Inferior parietal cortex (tissue), 1 donor: ENCODE measurements around the gene SMAD4.
"Not testable (repeated sequence)": the region's sequence is repeated elsewhere in the genome, so short reads cannot be mapped to it uniquely, and the experiment has no call there.

Source experiments
- DNase-seq: peaks from one replicate; pipeline ENCODE4 v3.0.0-alpha.2; 2016; ENCODE audit errors: extremely low spot score

SMAD4 gene

DNA sequence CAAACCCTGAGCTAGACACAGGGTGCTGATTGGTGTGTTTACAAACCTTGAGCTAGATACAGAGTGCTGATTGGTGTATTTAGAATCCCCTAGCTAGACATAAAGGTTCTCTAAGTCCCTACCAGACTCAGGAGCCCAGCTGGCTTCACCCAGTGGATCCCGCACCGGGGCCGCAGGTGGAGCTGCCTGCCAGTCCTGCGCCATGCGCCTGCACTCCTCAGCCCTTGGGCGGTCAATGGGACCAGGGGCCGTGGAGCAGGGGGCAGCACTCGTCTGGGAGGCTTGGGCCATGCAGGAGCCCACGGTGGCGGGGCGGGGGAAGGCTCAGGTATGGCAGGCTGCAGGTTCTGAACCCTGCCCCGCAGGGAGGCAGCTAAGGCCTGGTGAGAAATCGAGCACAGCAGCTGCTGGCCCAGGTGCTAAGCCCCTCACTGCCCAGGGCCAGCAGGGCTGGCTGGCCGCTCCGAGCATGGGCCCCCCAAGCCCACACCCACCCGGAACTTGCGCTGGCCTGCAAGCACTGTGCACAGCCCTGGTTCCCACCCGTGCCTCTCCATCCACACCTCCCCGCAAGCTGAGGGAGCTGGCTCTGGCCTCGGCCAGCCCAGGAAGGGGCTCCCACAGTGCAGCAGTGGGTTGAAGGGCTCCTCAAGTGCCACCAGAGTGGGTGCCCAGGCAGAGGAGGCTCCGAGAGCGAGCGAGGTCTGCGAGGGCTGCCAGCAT is 81.8 kb downstream of the SMAD4 start:
- DNase-seq, result not testable (repeated sequence)

DNA sequence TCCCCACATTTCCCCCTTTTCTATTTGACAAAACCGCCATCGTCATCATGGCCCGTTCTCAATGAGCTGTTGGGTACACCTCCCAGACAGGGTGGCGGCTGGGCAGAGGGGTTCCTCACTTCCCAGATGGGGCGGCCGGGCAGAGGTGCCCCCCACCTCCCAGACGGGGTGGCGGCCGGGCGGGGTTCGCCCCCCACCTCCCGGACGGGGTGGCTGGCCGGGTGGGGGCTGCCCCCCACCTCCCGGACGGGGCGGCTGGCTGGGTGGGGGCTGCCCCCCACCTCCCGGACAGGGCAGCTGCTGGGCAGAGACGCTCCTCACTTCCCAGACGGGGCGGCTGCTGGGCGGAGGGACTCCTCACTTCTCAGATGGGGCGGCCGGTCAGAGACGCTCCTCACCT is 87.0 kb downstream of the SMAD4 start:
- DNase-seq, result not testable (repeated sequence)

DNA sequence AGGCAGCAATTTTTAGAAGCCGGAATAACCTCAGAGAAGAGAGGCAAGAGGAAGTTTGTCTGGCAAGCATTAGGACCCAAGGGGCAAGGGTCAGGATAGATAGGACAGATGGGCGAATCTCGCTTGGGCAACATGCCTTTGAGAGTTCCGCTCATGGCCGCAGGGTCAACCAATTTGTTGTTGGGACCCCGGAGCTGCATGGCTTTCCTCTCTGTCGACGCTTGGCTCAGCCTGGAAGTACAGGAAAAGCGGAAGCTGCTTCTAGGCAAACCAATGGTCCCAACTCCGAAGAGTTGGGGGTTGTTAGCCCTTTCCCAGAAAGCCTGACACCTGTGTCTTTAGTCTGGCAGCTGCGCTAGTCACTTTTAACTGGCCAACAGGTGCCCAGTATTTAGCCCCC is 89.5 kb downstream of the SMAD4 start:
- not testable (repeated sequence) for DNase-seq

DNA sequence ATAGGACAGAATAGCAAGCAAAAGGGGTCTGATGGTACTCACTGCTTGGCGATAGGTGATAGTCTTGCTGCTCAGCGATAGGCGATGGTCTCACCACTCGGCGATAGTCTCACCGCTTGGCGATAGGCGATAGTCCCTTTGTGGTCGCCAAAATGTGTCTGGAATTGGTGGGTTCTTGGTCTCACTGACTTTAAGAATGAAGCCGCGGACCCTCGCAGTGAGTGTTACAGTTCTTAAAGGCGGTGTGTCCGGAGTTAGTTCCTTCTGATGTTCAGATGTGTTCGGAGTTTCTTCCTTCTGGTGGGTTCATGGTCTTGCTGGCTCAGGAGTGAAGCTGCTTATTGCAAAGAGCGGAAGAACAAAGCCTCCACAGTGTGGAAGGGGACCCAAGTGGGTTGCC is 90.0 kb downstream of the SMAD4 start:
- not testable (repeated sequence) for DNase-seq

DNA sequence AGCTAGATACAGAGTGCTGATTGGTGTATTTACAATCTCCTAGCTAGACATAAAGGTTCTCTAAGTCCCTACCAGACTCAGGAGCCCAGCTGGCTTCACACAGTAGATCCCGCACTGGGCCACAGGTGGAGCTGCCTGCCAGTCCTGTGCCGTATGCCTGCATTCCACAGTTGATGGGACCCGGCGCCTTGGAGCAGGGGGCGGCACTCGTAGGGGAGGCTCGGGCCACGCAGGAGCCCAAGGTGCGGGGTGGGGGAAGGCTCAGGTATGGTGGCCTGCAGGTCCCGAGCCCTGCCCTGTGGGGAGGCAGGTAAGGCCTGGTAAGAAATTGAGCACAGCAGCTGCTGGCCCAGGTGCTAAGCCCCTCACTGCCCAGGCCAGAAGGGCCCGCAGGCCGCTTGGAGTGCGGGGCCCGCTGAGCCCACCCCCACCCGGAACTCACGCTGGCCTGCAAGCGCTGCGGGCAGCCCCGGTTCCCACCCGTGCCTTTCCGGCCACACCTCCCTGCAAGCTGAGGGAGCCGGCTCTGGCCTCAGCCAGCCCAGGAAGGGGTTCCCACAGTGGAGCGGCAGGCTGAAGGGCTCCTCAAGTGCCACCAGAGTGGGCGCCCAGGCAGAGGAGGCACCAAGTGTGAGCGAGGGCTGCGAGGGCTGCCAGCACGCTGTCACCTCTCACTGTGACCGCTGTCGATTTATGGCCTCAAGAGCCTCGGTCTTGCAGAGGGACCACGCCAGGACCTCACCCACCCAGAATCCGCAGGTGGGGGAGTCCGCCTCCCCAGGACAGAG is 91.0 kb downstream of the SMAD4 start:
- DNase-seq, result no peak

DNA sequence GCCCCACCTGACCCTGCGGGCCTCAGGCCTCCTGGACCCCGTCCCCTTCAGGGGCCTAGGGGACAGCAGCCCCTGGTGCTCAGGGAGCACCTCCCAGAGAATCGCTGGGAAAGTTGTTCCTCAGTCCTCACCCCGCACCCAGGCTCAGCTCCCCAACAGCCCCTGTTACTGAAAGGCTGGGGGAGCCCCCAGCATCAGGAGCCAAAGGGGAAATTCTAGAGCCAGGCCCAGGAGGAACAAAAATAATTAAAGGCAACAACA is 91.5 kb downstream of the SMAD4 start:
- DNase-seq, result no peak

DNA sequence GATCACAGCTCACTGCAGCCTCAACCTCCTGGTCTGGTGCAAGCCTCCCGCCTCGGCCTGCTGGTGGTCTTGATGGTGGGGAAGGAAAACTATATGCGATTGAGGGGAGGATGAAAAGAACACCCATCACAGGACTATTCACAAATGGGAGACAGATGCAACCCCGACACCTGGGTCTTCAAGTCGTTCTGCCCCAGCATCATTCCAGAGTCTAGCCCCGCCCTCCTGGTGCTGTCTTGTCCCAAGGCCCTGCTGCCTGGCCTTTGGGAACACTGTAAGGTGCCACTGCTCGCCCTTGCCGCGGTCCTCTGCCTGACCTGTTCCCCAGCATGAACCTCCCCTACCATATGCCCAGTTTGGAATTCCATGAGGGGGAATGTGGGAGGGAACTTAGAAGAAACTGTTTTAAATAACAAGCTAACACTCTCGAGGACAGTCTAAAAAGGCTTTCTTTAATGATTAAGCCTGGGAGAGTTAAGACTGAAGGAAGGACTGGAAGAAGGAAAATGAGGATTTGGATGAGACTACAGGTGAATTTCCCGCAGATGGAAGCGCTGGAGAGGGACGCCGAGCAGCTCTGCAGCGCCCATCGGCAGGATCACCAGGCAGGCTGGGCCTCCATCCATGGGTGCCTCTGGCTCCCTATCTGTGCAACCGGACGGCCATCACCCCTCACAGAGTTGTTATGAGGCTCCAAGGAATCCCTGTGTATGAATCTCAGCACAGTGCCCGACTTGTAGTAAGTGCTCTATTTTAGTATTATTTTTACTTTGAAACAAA is 92.4 kb downstream of the SMAD4 start:
- no peak for DNase-seq

DNA sequence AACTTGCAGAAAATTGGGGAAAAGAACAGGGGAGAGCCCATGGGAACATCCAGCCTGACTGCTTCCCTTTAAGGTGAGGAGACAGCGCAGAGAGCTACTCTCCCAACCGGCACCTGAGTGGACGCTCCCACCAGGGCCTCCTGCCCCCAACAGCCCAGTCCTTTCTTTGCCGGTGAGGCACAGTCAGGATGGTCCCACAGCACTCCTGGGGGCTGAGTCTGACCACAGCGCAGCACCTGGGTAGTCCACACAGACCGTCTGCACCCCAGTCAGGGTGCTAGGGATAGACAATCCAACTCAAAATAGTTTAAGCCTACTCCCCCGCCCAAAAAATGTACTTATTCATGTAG is 93.0 kb downstream of the SMAD4 start:
- DNase-seq, result no peak

DNA sequence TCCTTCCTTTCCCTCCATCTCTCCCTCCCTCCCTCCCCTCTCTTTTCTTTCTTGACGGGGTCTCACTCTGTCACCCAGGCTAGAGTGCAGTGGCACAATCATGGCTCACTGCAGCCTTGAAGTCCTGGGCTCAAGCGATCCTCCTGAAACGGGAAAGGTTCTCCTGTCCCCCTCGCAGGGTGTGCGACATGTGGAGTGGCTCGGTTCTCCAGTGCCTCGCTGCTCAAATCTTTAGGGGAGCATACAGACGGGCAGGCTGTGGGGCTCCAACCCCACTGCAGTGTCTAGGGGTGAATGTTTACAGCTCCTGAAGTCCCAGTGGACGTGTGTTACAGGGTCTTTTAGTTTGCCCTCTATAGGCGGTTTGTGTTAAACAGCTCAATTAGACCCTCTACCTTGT is 93.5 kb downstream of the SMAD4 start:
- DNase-seq, result no peak

DNA sequence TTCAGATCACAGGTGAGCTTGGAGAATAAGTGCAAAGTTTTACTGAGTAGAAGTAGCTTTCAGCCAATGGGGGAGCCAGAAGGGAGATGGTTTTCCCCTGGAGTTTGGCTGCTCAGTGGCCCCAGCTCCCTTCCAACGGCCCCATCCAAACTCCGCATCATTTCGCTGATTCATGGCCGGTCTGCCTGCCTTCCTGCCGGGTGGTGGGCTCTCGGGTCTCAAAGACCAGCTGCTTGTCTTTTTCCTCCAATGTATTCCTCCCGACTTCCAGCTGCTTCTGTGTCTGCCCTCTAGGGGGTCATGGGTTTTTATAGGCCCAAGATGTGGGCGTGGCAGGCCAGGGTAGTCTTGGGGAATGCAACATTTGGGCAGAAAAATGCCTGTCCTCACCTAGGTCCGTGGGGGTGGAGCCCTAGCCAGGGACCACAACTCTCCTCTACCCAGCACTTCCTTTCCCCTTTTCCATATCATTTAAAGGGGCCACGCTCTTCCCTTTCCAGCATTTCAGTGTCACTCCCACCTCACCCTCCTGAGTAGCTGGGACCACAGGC is 94.0 kb downstream of the SMAD4 start:
- no peak for DNase-seq

DNA sequence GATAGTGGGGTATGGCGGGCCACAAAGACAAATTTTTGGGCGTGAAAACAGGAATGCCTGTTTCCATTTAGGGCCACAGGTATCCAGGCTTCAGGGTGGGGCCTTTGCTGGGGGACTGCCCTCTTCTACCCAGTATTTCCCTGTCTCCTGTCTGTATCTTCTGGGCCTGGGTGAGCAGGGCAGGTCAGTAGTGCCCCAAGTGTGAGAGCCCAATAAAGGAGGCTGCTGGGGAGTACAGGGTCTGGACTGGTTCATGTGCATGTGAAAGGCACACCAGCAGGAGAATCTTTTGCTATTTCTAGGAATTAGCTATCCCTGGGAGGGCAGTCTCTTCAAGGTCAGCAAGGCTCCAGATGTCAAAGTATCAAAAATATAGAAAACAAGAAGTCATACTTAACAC is 96.0 kb downstream of the SMAD4 start:
- DNase-seq, result no peak

DNA sequence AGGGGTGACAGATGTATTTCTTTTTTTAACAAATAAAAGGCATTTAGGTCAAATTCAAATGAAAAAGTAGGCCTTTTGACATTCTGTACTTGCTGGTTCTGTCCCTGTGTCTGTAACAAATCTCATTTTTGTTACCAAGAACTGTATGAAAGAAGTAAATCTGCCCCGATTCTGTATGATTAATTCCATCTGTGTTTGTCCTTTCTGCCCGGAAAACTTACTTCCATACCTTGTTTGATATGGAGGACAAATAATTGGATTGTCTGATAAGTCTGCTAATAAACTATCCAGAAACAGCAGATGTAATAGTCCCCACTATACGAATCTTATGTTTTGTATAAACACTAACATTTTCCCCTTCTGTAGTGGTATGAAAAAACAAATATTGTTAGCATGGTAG is 97.7 kb downstream of the SMAD4 start:
- DNase-seq, result no peak

DNA sequence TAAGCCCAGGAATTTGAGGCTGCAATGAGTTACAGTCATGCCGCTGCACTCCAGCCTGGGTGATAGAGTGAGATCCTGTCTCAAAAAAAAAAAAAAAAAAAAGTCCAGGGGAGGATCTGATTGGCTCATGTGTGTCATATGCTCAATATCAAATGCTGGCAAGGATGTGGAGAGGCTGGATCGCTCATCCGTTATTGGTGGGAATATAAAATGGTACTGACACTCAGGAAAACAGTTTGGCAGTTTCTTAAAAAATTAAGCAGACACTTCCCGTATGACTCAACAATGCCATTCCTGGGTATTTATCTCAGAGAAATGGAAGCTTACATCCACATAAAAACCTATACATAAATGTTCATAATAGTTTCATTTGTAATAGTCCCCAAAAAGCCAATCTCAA is 98.5 kb downstream of the SMAD4 start:
- no peak for DNase-seq

DNA sequence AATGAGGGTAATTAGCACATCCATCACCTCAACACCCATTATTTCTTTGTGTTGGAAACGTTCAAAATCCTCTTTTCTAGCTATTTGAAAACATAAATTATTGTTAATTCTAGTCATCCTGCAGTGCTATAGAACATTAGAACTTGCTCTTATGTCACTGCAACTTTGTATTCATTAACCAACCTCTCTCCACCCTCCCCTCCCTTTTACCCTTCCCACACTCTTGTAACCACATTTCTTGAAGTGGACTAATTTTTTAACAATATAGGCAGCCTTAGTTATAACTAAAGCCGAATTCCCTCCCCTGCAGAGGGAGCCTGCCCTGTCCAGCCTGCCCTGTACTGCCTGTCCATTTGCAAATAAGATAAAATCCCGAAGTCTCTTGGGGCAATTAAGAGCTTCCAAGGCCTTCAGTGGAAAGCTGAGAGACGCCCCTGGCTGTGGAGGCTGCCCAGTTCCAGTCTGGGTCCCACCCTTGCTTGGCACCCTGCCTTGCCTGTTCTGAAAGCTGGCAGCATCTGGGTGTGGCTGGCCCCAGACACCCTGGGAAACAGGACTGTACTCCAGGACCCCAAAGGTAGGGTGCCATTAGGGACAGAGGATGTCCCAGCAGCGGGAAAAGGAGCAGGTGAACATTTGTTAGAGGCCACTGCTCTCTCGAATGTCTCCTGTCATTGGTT is 102.4 kb downstream of the SMAD4 start:
- no peak for DNase-seq

DNA sequence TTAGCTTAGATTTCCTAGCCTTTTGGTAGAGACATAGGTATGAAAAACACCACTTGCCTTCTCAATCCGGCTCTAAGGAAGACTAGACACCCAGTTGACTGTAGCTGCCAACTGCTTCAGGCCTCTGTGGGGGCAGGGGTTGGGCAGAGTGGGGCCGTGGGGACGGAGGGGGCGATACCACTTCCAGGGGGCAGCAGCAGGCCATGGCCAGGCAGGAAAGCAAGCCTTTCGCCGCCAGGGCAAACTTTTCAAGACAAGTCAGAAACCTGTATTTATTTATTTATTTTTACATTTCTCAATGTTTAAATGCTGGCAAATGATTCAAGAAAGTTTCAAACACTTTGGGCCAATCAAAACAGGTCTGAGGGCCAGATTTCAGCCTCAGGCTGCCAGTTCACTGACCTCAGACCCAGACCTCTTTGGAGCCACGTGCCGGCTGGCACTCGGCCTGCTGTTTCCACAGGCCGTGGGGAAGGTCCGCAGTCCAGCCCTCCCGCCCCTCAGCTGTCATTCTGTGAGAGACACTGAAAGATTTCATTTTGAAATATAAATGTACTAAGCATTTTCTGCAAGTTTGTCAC is 103.7 kb downstream of the SMAD4 start:
- DNase-seq, result no peak
